ENCODE measurements around the gene PPM1F.

PPM1F gene

GRCh38 chr22:21952586-21953571, at the start of gene PPM1F:
Gene PPM1F (minus strand): TSS chr22:21952848. CDS start chr22:21946048, 6,800 bp downstream.
- peak; percentile 79 for DNase-seq

- no peak for DNase-seq
Measured at GRCh38 chr22:22001664-22002525, 49.2 kb upstream of the PPM1F start.

GRCh38 chr22:21998595-21999247, 46.1 kb upstream of the PPM1F start:
- DNase-seq, result no peak

- no peak for DNase-seq
Measured at GRCh38 chr22:21996175-21996720, 43.6 kb upstream of the PPM1F start.

- DNase-seq, result no peak
Measured at GRCh38 chr22:21995660-21996059, 43.0 kb upstream of the PPM1F start.

GRCh38 chr22:21994881-21995444, 42.3 kb upstream of the PPM1F start:
- DNase-seq, result no peak

- DNase-seq, result no peak
Measured at GRCh38 chr22:21992593-21993237, 40.1 kb upstream of the PPM1F start.

- DNase-seq, result no peak
Measured at GRCh38 chr22:21991774-21992173, 39.1 kb upstream of the PPM1F start.

GRCh38 chr22:21991304-21991596, 38.6 kb upstream of the PPM1F start:
- DNase-seq, result no peak

GRCh38 chr22:21990445-21991303, 38.0 kb upstream of the PPM1F start:
- DNase-seq, result no peak

- DNase-seq, result no peak
Measured at GRCh38 chr22:21989049-21989448, 36.4 kb upstream of the PPM1F start.

- DNase-seq, result no peak
Measured at GRCh38 chr22:21985214-21985613, 32.6 kb upstream of the PPM1F start.

- DNase-seq, result peak; percentile 30
Measured at GRCh38 chr22:21984793-21985192, 32.1 kb upstream of the PPM1F start.

- DNase-seq, result peak; percentile 75
Measured at GRCh38 chr22:21982338-21982965, 29.8 kb upstream of the PPM1F start, which contains the start of gene TOP3B. Gene TOP3B (minus strand): TSS chr22:21982787. CDS start chr22:21975709, 7,078 bp downstream.

GRCh38 chr22:21981874-21982273, 29.2 kb upstream of the PPM1F start:
- no peak for DNase-seq

- no peak for DNase-seq
Measured at GRCh38 chr22:21980547-21980946, 27.9 kb upstream of the PPM1F start.

- DNase-seq, result no peak
Measured at GRCh38 chr22:21978564-21979386, 26.1 kb upstream of the PPM1F start.

GRCh38 chr22:21977814-21978213, 25.2 kb upstream of the PPM1F start:
- no peak for DNase-seq

- no peak for DNase-seq
Measured at GRCh38 chr22:21975854-21976345, 23.3 kb upstream of the PPM1F start.
